Measurements from ENCODE around the gene FLYWCH1.

FLYWCH1 gene

DNA sequence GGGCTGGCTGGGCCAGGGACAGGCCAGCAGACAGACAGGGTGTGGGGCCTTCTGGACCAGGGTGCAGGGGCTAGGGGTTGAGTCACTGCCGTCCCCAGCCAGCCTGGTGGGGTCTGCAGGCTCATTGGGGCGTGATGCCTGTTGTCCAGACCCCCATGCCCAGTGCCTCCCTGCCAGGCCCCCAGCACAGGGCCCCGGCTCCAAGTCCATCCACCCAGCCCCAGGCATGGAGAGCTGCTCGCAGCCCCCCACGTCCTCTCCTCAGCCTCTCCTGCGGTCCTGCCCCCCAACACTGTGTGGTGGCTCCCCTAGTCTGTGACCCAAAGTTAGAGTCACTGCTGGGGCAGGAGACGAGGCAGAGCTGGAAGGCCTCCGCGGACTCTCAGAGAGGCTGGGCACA lies 75.6 kb downstream of the FLYWCH1 start:
- no peak for DNase-seq

DNA sequence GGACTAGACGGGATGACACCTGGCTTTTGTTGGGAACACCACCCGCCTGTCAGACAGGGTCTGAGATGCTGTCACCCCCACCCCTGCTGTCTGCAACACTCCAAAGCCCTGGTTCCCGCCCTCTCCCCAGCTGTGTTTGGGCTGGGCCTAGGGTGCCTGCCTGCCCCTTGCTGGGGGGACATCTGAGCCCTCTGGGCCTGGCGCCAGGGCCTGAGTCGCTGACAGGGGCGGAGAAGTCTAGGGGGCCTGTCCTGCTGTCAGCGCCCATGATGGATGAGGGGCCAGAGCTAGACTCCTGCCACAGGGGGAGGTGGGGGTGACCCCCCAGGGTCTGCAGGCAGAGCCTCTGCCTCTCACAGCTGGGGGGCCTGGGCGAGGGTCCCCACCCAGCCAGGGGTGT lies 76.1 kb downstream of the FLYWCH1 start:
- no peak for DNase-seq

DNA sequence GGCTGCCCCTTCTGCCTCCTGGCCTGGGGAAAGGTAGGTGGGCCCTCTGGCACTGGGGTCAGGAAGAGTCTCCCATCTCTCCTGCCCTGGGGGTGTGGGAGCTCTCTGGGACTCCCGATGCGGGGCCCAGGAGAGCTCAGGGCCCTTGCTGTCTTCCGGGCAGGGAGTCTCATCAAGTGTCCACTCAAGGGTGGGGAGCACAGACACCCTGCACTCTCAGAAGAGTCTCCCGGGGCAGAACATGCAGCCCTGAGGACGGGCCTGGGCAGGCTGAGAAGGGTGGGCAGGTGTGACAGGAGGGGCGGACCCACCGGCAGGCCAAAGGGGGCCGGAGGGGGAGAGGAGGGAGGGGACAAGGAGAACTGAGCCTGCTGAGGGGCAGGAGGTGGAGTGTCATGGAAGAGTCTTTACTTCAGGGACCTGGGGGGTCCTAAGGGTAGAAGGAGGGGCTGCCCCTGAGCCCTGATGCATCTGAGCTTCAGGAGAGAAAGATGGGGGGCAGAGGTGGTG lies 76.9 kb downstream of the FLYWCH1 start:
- no peak for DNase-seq

DNA sequence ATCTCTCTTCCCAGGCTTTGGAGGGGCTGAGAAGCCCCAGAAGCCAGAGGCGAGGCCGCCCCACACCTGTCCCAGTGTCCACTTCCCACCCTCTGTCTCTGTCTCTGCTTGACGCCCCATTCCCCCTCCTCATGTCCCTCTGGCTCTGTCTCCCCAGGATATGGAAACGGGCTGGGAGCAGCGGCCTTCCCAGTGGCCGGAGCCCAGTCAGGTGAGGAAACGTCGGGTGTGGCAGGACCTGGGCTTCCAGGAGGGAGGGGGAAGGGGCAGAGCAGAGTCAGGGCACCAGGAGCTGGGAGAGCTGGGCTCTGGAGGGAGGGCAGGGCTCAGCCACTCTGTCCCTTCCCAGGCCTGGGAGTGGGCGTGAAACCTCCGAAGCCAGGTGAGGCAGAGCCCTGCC lies 79.2 kb downstream of the FLYWCH1 start:
- DNase-seq: no peak

DNA sequence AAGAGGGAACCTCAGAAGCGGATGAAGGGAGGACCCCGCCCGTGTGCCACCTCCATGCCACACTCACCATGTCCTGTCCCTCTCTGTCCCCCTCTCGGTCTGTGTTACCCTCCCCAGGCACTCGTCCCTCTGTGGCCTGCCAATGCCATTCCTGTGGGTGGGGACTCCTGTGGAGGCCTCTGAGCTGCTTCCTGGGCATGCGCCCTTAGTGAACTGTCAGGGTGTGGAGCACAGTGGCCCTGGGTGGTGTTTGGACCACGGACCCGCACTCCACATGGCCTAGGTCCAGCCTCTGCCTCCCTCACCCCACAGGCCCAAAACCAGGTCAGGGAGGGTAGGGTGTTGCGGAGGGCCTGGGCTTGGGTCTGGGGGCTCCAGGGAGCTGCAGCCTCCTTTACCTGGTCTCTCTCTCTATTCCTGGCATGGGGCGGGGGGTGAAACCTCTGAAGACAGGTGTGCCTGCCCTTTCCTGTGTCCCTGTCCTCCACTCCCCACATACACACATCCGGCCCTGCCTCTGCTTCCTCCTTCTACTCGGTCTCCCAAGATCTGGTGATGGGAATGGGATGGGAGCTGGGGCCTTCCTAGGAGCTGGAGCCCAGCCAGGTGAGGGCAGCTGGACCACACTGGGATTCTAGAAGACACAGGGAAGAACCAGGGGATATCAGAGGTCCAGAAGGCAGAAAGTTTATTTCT lies 80.0 kb downstream of the FLYWCH1 start:
- DNase-seq: no peak

DNA sequence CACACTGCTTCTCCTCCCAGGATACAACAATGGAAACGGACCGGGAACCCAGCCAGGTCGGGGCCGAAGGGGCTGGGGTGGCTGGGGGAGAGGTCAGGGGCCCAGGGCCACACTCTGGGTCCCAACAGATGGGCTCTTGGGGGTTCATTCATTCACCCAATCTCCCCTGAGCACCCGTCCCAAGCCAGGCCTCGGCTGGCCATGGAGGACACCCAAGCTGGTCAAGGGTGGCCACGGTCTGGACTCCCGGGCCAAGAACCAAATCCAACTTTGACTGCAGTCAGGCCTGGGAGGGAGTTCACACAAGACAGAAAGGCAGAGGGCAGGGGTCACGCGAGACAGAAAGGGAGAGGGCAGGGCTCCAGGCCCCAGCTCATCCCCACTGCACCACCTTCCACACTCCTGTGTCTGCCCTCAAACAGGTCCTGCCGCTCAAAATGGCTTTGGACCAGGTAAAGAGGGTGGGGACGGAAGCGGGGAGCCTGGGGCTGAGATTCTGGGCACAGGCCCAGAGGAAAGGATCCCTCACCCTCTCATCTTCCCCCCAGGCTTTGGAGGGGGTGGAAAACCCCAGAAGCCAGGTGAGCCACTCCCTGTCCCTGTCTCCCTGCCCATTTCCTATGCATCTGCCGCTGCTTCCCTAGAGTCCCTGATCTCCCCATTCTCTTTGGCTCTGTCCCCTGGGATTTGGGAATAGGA lies 80.8 kb downstream of the FLYWCH1 start:
- no peak for DNase-seq

DNA sequence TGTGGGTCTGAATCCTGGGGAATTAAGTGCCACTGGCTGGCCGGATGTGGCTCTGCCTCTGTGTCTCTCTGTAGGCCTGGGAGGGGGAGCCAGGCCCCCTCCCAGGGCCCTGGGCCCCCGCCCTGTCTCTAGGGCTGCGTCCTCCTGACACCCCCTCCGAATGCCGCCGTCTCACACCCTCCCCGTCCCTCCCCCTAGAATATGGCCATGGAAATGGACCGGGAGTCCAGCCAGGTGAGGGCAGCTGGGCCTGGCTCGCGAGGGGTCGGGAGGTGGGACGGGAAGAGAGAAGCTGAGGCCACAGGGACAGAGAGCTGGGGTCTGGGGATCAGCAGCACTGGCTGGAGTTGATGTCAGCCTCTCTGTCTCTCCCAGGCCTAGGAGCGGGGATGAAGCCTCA lies 84.6 kb downstream of the FLYWCH1 start:
- DNase-seq: no peak

DNA sequence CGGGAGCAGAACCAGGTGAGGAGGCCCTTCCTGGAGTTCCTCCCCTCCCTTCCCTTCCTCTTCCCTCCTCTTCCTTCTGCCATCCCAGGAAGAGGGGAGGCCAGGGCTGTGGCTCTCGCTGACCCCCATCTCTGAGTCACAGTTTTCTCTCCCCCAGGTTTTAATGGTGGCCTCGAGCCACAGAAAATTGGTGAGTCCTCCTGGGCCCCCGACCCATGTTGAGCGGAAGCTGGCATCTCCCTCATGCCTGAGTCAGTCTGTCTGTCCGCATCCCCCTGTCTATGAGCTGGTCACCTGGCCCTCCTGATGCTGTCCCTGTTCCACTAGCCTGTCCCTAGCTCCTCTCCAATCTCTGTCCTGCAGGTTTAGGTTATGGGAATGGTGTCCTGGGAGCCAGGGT lies 88.2 kb downstream of the FLYWCH1 start:
- no peak for DNase-seq

DNA sequence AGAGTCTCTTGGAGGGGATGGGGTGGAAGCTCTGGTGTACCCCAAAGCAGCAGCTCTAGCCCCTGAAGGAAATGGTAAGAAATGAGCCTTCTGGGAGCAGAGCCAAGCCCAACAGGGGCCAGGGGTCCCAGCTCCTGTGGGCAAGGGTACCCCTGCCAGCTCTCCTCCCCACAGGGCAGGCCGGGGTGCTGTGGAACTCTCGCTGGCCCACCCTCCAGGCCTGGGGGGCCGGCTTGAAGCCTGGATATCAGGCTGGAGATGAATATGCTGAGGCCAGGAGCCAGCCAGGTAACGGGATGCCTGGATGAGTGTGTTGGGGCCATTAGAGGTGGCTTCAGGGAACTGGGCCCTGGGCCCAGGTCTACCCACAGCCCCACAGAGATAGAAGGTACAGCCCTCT lies 88.8 kb downstream of the FLYWCH1 start:
- no peak for DNase-seq

All from NCI-H1048 (cell line).